CD4-positive, alpha-beta T cell treated with Interleukin-15 for 4 hours (primary cell): ENCODE measurements around the gene TCF7L2.

Experiments
- DNase-seq: peaks from one replicate; pipeline ENCODE4 v3.0.0-alpha.2; 2020; ENCODE audit warnings: low spot score

TCF7L2 gene

GRCh38 chr10:113066561-113067312 lies 116.7 kb downstream of the TCF7L2 start:
- no peak for DNase-seq

DNA sequence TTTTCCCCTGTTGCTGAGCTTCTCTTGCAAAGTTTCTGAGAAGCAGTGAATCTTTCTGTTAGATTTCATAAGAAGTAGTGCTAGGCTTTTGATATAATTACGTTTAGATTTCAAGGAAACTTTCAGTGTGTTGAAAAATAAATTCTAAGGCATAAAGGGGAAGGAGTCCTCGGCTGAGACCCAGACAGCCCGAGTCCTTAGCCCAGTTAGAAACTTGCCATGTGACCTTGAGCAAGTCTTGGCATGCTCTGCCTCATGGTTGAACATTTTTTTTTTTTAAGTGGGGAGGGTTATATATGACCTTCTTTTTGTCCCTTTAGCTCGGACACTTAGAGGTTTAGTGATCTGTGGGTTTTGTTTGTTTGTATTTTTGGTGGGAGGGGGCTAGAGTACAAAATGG lies 117.5 kb downstream of the TCF7L2 start:
- no peak for DNase-seq

DNA sequence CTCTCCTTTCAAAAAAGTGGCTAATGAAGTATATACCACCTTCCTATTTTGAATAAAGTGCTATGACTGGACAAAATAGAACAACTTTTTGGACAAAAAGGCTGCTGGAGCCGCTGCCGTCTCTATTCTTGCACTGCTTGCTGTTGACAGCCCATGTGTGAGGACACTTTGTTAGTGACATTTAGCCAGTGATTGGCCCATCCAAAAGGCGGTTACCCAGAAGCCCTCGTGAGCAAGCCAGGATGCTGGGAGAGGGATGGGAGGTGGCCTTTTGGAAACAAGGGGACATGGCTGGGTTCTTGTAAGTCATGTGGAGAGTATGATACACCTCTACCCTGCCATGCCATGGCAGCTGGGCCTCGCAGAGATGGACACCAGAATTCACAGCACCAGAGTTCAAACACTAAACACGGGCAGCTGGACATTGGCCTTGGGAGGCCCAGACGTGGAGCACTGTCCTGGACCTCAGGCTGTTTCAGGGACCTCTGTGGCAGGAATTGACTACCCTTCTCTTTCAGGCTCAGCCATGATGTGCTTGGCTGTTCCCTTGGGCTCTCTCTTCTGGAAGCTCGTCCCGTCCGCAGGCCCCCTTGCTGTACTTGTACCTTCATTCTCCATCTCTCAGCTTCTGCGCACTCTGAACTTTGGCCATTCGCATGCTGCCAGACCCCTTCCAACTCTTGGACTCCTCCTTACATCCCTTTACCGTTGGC lies 118.3 kb downstream of the TCF7L2 start:
- DNase-seq, result no peak

DNA sequence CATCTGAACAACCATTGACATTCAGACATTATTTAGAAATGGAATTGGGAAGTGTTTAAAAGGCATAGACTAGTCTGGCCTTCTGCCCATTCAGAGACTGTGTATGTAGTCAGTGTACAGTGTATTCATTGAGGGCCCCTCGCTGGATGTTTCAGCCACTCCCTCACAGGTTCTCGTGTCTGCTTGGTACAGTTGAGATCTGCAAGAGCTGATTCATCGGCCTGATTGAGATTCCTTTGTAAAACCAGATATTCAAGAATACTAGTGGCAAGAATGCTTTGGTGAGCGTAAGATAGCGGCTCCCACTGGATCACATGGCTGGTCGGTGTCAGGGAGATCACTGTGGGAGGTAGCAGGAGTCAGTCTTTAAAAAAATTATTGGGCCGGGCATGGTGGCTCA lies 119.5 kb downstream of the TCF7L2 start:
- DNase-seq, result no peak

DNA sequence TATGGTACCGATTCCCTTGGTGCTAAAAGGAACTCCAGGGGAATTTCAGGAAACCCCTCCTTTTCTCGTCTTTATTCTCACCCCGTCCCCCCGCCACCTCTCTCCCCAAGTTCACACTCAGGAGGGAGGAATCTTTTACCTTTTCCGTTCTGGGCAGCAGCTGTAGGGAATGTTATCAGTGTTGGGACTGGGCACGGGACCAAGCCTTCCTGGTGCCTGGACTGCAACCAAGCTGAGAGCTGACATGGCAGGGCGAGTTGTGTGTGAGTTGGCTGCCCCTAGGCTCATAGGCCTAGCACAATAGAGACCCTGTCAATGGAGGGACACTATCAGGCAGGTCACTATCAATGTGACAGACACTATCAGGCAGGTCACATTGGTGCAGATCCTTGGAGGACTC lies 121.4 kb downstream of the TCF7L2 start:
- DNase-seq, result no peak

- no peak for DNase-seq
These were observed 123.6 kb downstream of the TCF7L2 start for GRCh38 chr10:113073549-113074189.

- DNase-seq, result no peak
These were observed 126.9 kb downstream of the TCF7L2 start for GRCh38 chr10:113076949-113077348.

DNA sequence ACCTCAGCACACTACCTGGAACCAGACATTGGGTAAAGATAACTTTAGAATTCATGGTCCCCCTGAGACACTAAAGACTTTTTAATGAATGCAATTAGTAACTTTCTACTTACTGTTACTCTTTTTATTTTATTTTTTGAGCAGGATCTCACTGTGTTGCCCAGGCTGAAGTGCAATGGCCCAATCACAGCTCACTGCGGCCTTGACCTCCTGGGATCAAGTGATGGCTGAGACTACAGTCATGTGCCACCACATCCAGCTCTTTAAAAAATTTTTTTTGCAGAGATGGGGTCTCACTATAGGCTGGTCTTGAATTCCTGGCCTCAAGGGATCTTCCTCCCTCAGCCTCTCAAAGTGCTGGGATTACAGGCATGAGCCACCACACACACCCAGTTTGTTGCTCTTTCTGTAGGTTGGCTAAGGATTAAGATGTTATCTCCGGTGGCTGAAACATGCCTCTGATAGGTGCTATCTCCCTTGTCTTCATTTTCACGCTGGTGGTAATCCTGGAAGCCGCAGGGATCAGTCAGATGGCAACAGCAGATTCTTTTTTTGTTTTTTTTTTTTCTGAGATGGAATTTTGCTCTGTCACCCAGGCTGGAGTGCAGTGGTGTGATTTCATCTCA lies 128.3 kb downstream of the TCF7L2 start:
- DNase-seq, result no peak

DNA sequence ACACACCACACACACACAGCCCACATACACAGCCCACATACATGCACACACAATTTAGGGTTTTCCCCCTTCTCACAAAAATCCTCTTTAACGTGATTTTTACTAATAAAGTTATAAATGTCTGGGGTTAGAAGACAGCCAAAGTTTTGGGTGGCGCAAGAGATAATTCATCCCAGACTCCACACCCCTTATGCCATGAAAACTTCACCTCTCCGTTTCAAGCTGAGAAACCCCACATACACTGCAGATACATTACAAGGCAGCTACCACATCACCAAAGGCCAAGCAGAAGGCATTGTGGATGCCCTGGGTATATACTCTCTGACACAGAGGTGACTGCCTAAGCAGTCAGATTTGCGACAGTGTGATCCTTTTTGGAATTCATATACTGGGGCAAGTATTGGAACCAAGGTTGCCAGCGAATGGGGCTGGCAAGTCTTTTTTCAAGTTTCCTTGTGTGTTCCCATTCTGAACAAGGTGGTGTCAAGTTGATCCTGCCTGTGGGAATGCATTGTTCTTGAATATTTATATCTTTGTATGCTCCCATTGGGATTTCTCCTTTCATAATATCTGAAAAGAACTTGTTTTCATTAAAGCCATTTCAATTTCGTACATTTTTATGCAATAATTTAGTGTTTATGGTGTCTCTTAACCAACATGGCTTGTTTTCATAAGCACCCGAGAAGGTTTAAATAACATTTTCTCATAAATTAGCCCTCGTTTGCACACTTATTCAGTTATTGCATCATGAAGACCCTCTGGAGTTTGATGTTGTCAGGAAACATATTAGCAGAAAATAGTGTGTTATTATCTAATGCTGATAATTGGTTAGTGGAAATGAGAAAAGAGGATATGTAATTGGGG lies 130.2 kb downstream of the TCF7L2 start:
- no peak for DNase-seq

DNA sequence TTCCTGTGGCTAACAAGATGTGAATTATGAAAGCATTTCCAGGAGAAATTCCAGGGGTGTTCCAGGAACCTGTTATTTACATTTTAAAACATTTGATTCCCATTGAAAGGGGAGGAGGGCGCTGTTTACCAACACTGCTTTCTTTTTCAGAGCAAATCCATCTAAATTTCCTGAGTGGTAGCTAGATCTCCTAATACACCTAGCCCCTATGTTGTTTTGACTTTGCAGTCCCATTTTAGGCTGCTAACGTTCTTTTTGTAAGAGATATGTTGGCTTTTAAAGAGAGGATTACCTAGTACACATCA lies 130.8 kb downstream of the TCF7L2 start:
- DNase-seq, result no peak

DNA sequence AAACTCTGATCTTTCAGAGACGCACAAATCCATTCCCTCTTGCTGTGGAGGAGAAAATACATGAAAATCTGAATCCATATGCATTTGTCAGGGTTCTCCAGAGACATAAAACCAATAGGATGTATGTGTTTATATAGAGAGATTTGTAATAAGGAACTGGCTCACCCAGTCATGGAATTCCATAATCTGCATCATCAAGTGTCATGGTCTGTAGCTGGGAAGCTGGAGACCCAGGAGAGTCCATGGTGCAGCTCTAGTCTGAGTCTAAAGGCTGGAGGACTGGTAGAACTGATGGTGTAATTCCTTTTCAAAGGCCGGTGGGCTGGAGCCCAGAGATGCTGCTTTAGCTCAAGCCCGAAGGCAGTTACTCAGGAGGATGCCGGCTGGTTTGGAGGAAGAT lies 134.0 kb downstream of the TCF7L2 start:
- no peak for DNase-seq

DNA sequence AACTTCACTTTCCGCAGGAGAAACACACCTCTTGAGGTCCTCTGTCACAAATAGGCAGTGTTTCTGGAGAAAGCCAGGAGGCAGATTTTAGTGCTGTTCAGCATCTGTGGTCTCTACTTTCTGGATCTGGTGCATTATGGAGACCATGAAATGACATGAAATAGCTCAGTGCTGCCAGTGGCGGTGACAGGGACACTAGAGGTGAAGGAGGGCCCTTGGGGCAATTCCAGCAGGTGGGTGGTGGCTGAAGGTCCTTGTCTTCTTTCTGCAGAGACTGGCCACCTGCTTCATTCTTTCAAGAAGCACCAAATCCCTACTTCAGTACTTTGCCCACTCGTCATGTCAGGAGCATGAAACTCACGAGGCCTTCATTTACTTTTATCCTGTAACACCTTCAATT lies 135.7 kb downstream of the TCF7L2 start:
- no peak for DNase-seq

DNA sequence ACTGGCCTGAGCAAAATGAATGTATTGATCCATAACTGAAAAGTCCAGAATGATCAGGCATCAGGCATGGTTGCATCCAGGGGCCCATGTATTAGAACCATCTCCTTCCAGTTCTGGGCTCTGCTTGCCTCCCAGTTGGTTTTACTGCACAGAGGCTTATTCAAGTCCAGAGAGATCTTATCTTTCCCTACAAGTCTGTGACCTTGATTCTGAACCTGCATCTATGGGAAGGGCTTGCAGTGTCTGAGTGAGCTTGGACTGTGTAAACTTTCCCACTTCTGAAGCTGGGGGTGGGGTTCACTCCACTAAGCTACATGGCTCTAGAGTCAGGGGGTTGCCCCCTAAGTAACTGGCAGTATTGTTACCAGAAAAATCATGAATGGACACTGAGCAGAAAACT lies 136.2 kb downstream of the TCF7L2 start:
- no peak for DNase-seq

DNA sequence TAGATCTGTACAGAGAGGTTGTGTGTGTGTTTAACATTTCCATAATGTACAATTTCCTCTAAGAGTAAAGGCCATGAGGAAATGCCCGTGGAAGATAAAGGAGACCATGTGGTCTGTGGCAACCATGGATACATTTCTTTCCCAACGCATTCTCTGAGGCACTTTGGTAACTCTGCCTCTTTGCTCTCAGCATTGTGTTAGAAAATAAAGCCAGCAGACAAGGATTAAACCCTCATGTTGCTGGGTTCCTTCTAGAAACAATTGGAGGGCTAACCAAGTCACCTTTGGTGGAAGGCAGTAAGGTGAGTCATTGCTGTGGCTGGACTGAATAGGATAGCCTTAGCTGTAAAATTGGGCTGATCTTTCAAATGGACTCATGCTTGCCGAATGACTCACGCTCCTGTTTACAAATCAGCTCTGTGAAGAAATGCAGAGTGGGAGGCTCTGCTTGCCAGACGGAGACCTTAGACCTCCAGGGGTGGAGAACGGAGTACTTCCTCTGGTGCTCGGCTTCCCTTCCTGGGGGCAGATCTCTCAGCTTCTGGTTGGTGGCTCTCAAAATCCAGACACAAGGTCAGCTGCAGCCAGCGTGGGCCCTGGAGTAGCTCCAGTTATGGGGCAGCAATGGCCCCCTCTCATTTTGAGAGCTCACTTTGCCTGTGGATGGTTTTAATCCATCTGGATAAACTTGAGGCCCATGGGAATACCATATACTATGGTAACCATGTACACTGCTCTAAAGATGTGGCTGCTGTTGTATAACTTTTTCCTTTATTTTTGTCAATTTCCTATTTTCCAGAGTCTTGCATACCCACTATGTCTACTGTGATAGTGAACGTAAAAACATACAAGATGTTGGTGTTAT lies 137.3 kb downstream of the TCF7L2 start:
- DNase-seq, result no peak

DNA sequence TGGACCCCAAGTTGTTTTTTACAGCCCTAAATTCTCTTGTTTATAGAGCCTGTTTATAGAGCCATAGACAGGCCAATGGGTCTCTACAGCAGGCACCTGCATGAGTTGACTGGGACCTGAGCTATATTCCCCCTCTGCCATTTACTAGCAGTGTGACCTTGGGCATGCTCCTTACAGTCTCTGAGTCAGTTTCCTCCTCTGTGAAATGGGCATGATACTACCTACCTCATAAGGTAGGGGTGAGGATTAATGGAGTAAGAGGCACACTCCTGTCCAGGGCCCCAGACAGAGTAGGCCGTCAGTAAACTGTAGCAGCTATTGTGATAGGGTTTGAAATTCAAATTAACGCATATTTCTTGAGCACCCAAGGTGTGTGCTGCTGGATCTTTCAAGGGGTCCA lies 138.1 kb downstream of the TCF7L2 start:
- DNase-seq, result no peak

- no peak for DNase-seq
These were observed 139.5 kb downstream of the TCF7L2 start for GRCh38 chr10:113089551-113089950.

- DNase-seq, result no peak
These were observed 141.9 kb downstream of the TCF7L2 start for GRCh38 chr10:113091920-113092319.

GRCh38 chr10:113093188-113094113 lies 143.4 kb downstream of the TCF7L2 start:
- DNase-seq, result peak; percentile 24

DNA sequence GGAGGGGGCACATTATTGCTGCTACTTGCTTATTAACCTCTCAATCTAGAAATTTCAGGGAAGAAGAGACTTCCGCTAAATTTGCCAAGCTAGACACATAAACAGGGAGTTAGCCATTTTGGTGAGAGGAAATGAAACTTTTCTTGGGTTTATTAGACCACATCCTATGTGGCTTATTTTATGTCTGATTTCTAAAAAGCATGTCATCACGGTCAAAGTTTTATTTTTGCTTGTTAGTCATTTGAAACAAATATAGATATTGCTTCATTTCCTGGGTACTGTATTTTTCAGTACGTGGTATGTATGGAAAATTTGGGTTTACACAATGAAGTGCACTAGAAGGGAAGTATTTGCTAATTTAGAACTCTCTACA lies 144.1 kb downstream of the TCF7L2 start:
- DNase-seq, result peak; percentile 13
